Stimulated activated CD4-positive, alpha-beta T cell treated with anti-CD3 and anti-CD28 coated beads, Interleukin-4, amount 100 ng/mL, for 4 hours (primary cell): ENCODE measurements around the gene TNK2.
"Not testable (repeated sequence)": the region's sequence is repeated elsewhere in the genome, so short reads cannot be mapped to it uniquely, and the experiment has no call there.

ENCODE experiments used
- DNase-seq, 2 experiments: peaks; one replicate each; pipeline ENCODE4 v3.0.0-alpha.2; 2020

The TNK2 gene

GRCh38 chr3:195883160-195883559, 25.2 kb downstream of the TNK2 start:
- DNase-seq: no peak

- DNase-seq: no peak
Observed at GRCh38 chr3:195882002-195882441, 26.3 kb downstream of the TNK2 start.

GRCh38 chr3:195881276-195881988, 26.9 kb downstream of the TNK2 start:
- no peak for DNase-seq

- DNase-seq: no peak
Observed at GRCh38 chr3:195880037-195880431, 28.3 kb downstream of the TNK2 start.

- DNase-seq: no peak
Observed at GRCh38 chr3:195879416-195880036, 28.8 kb downstream of the TNK2 start.

GRCh38 chr3:195878424-195879274, 29.7 kb downstream of the TNK2 start:
- no peak for DNase-seq

- DNase-seq: no peak
Observed at GRCh38 chr3:195877767-195878423, 30.5 kb downstream of the TNK2 start.

- DNase-seq: no peak
Observed at GRCh38 chr3:195877136-195877715, 31.1 kb downstream of the TNK2 start.

GRCh38 chr3:195876297-195877064, 31.9 kb downstream of the TNK2 start:
- DNase-seq: no peak

- DNase-seq: no peak
Observed at GRCh38 chr3:195875482-195876236, 32.7 kb downstream of the TNK2 start.

GRCh38 chr3:195873971-195874370, 34.4 kb downstream of the TNK2 start:
- no peak for DNase-seq

- no peak for DNase-seq
Observed at GRCh38 chr3:195873281-195873887, 35.0 kb downstream of the TNK2 start.

GRCh38 chr3:195872800-195873199, 35.6 kb downstream of the TNK2 start:
- DNase-seq: no peak

GRCh38 chr3:195872097-195872496, 36.3 kb downstream of the TNK2 start:
- no peak for DNase-seq

GRCh38 chr3:195871686-195872085, 36.7 kb downstream of the TNK2 start:
- not testable (repeated sequence) for DNase-seq

- no peak for DNase-seq
Observed at GRCh38 chr3:195870937-195871336, 37.4 kb downstream of the TNK2 start.

GRCh38 chr3:195870442-195870841, 37.9 kb downstream of the TNK2 start:
- no peak for DNase-seq

- DNase-seq: no peak
Observed at GRCh38 chr3:195869413-195870001, 38.8 kb downstream of the TNK2 start.

- no peak for DNase-seq
Observed at GRCh38 chr3:195868866-195869412, 39.4 kb downstream of the TNK2 start.

GRCh38 chr3:195868336-195868865, 40.0 kb downstream of the TNK2 start:
- no peak for DNase-seq
